NCI-H526 treated with DMSO at 0.1 percent for 48 hours (cell line): ENCODE data around the gene MYO5B.
"Not testable (repeated sequence)": the region's sequence is repeated elsewhere in the genome, so short reads cannot be mapped to it uniquely, and the experiment has no call there.

Source experiments
- DNase-seq: peaks from one replicate; lab custom pipeline; 2025; lab: John Stamatoyannopoulos, UW

MYO5B gene

DNA sequence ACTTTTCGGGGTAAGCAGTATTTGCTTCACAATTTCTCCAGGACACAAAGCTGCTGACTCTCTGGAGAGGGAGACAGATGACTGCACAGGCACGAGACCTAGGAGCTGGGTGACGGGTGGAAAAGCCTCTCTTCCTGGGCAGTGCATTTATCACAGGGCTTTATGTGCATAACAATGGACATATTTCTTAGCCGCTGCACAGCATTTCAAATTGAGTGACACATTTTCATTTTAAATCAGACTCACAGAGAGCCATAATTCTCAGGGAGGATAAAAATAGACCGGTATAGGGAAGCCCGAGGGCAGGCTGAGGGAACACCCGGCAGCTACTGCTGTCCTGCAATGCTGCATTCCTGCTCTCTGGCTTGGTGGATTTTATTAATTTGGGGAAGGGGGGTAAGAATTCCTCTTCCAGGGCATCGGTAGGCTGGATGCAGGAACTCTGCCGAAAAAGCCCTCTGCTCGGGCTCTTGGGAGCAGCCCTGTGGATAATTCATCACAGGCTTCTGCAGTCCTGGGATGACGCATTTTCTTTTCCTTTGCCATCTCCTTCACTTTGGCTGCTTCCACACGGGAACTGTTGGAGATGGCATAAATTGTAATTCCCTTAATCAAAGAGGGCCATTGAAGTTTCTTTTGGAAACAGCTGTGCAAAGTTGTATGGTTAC lies 273.5 kb downstream of the MYO5B start:
- no peak for DNase-seq

GRCh38 chr18:49920731-49921130 lies 274.2 kb downstream of the MYO5B start:
- DNase-seq, result no peak

DNA sequence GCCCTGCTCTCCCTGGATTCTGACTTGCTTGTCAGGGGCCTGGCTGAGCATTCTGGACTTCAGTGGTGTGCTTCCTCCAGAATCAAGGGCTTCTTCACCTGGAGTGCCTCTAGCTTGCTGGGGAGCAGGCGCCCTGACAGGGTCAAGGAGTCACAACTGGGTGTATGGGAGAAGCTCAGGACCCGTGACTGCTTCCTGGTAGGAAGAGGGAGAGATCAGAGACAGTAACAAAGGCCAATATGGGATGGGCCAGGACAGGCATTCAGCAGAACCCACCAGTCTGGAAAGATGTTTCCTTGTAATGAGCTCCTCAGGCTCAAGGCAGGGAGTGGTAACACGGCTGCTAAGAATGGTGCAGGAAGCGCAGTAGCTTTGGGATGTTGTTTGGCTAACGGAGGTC lies 277.2 kb downstream of the MYO5B start:
- no peak for DNase-seq

DNA sequence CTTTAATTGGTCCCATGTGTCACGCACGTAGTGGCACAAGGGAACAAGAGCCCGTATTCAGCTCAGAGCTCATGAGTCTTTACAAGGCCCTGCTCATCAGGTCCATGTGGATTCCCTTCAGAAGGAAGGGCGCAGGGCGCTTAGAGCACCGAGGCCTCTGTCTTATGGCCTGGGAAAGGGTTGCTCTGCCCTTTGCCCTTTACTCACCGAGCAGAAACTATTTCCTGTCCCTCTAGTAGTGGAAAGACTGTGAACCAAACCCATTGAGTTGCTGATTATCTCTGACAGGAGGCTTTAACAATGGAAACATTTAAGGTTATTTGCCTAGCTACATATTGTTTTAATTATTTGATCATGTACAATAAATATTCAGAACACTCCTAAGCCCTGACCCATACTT lies 279.6 kb downstream of the MYO5B start:
- DNase-seq, result no peak

- DNase-seq, result no peak
Observed at GRCh38 chr18:49913221-49913620, 281.7 kb downstream of the MYO5B start.

DNA sequence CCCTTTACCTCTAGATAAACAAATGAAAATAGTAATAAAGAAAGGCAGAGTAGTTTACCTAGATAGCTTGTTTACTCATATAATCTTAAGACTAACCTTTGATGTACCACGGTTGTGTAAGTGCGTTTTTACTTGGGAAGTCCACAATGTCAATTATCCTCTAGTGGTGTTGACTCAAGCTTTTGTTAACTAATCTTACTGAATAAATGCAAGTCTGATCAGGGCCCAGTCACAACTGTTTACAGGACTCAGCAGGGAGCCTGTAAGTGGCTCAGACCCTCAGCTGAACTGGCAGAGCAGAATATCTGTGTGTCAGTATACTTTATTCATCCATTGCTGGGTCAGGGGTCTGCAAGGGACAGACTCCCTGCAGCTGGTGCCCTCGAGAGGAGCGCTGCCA lies 283.5 kb downstream of the MYO5B start:
- DNase-seq, result no peak

DNA sequence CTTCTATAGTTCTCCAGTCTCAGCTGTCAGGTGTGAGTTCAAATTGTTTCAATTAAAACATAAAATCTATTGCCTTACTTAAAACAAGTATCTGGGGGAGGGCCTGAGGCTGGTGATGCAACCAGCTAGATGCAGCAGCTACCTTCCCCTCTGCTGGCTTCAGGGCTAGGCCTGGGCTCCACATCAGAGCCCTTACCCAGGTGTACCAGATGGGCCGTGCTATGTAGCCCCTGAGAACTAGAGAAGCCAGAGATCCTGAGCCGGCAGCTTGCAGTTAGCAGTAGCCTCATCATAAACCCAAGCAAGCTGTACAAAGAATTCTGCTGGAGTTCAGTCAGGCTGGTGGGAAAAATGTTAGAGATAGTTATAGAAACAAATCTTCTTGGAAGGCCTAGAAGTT lies 284.0 kb downstream of the MYO5B start:
- DNase-seq, result no peak

DNA sequence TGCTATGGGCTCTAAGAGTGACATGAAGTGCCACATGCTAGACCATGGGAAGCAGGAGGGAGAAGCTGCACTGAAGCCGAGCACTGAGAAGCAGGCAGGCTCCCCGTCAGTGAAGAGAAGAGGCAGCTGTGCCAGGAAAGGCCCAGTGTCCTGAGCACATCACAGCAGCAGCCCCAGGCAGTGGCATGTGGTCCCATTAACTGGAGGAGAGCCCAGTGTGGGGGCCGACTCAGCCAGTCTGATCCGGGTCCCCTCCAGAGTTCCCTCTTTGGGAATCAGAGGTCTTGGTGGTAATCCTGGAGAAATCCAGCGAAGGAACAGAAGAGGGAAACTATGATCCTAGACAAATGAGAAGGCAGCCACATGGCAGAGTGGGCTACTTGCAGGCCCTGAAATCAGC lies 284.9 kb downstream of the MYO5B start:
- DNase-seq, result no peak

DNA sequence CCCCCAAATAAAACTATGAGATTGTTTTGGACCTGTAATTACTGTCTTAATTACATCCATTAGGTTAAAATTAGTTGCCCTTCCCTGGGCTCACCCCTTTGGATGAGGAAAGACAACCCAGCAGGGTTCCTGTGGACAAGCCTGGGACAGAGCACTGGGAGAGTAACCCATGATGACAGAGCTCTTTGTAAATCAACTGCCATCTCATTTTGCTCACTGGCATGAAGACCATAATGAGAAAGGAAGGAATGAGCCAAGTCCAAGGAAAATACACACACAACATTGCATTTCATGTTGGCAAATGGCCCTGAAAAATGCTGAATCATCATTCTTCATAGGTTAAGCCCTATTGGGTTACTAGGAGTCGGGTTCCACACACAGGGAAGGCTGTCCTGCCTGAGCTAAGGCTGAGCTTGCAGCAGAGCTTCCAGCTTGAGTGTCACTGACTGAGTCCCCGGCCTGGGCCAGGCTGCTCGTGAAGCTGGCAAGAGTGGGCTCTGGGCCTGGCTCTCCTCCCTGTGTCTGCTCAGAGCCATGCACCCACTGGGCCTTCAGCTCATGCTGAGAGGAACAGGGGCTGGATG lies 287.5 kb downstream of the MYO5B start:
- no peak for DNase-seq

DNA sequence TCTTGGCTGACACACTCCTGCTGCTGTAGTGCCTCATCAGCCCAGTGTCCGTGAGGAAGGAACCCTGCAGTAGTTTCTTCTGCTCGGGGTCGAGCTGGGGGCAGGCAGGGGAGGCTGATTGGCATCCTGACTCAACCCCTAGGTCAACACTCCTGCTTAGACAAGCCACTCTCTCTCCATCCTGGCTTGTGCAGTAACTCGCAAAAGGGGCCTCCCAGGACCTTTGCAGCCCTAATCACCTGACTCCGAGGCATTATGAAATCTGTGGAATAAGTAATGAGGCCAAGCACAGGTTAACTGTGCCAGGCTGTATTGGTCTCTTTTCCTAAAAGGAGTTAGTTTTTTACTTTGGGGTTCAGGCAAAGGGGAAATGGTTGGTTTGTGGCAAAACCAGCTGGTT lies 289.2 kb downstream of the MYO5B start:
- no peak for DNase-seq

- no peak for DNase-seq
Observed at GRCh38 chr18:49904871-49905555, 289.9 kb downstream of the MYO5B start.

DNA sequence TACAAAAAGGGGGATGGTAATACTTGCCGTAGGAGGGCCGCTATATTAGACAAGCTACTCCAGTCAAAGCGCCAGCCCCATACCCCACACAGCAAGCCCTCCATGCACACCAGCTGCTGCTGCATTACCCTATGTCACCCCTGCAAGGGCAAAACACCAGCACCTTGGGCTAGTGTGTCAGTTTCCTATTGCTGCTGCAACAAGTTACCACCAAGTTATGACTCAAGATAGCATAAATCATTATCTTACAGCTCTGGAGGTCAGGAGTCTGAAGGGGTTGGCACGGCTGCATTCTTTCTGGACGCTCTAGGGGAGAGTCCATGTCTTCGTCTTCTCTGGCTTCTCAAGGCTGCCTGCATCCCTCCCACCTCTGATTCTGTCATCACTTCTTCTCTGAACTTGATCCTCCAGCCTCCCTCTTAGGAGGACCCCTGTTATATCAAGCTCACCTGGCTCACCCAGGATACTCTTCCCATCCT lies 293.0 kb downstream of the MYO5B start:
- no peak for DNase-seq

- DNase-seq, result no peak
Observed at GRCh38 chr18:49899657-49900330, 295.2 kb downstream of the MYO5B start.

- no peak for DNase-seq
Observed at GRCh38 chr18:49898421-49898820, 296.5 kb downstream of the MYO5B start.

DNA sequence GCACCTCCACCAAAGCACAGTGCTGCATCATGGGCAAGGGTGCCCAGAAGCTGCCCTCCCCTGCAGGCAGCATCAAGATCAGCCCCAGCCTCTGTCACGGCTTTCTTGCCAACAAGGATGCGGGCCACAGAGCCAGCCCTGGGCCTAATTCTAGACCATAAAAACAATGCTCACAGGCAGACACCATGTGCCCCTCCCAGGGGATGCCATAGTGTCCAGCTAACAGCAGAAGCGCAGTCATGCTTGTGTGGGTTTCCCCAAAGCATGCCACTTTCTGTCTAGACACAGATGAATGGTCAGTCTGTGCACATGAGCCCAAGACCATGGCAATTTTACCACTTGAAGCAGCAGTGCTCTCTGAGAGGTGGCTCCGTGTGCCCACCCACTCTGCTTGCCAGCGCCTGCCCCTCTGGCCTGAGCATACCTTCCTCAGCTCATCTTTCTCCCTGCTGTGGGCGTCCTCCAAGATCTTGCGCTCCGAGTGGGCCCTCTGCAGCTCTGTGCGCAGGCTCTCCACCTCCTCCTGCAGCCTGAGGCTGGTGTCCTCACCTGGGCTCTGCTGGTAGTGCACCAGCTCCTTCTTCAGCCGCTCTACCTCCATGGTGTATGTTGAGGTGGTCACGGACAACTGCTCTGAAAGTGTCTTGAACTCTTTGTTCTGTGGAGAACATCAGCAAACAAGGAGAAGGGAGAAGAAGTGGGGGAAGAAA lies 300.3 kb downstream of the MYO5B start:
- no peak for DNase-seq

GRCh38 chr18:49893036-49893435 lies 301.9 kb downstream of the MYO5B start:
- DNase-seq, result no peak

- no peak for DNase-seq
Observed at GRCh38 chr18:49892148-49892924, 302.6 kb downstream of the MYO5B start.

DNA sequence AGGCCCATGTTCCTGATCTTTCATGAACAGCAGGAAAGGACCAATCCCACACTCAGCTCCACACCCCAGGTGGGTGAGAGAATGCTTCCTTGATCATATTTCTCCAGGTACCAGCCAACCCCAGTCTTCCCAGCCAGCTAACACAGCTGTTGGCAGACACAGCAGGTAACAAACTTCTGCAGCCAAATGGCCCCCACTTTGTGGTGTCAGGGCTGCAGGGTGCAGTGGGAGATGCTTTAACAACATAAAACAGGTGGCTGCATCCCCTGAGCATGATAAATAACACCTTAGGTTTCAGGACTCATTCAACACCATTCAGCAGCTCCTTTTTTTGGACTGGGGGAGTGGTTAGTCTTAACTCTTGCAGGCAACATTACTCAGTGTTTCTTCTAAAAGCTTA lies 304.9 kb downstream of the MYO5B start:
- DNase-seq, result no peak

- DNase-seq, result not testable (repeated sequence)
Observed at GRCh38 chr18:49889552-49889951, 305.4 kb downstream of the MYO5B start.

- no peak for DNase-seq
Observed at GRCh38 chr18:49886891-49887764, 307.8 kb downstream of the MYO5B start.
